Activated CD8-positive, alpha-beta memory T cell treated with anti-CD3 and anti-CD28 coated beads for 24 hours (primary cell): ENCODE data around the gene C22orf23.

Source experiments
- DNase-seq: peaks from one replicate; pipeline ENCODE4 v3.0.0-alpha.2; 2020

C22orf23 gene

DNA sequence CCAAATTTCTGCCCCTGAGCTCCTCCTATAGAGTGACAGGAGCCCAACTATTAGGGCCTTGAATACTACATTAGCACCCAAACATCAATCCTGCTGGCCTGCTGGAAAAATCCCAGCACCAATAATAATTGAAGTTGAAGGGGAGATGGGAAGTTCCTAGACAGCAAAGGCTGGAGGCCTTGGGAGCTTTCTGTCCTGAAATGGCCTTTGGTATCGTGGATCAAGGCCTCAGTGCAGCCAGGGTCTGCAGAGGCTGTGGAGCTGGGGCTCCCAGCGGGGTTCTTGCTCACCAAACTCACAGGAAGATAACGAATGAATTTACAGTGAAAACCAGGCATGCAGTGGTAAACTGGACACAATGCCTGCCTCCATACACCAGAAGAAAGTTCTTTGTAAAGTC lies 56.5 kb downstream of the C22orf23 start:
- no peak for DNase-seq

- DNase-seq = no peak
Measured at GRCh38 chr22:37896181-37896592, 57.2 kb downstream of the C22orf23 start.

DNA sequence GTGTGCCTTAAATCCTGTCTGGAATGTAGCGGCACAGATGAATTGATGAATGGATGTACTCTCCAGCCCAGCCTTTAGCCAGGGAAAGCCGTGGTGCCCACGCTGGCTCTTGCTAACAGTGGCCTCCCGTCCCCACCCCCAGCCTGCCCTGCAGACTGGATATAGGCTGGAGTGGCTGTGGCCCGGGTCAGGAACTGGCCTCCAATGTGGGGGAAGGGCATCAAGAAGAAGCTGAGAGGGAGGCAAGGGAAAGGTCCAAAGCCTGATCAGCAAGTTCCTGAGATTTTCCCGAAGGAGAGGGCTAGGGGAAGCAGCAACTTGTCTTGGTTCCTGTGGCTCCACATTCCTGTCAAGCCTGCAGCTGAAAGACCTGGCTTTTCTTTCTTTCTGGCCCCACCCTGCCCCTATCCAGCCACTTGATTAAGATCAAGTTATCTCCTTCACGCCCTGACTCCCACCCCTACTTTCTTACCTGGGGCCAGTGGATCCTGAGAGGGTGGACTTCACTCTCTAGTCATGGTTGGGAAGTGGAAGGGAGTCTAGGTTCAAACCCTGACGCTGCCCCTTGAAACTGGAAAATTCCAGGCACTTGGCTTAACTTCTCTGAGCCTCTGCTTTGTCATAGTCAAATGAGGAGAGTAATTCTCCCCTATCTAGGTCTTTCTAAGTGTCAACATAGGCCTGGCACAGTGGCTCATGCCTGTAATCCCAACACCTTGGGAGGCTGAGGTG lies 58.3 kb downstream of the C22orf23 start:
- no peak for DNase-seq

DNA sequence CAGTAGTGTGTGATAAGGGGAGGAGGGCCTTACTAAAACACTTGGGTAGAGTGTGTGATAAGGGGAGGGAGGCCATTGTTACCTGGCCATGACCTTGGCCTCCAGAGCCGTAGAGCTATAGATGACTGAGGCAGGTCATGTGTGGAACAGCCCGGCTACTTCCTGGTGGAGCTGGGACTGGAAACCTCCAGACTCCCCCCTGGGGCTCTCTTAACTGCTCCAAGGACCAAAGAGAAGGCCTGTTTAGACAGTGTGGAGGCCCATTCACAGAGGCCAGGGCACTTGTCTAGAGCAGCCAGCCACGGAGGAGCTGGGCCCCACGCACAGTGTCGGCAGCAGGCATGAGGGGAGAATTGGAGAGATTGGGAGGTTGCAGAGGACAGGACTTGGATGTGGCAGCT lies 59.8 kb downstream of the C22orf23 start:
- DNase-seq = no peak
